ENCODE results near the gene RASGEF1B.
"Not testable (repeated sequence)": the region's sequence is repeated elsewhere in the genome, so short reads cannot be mapped to it uniquely, and the experiment has no call there.

The RASGEF1B gene

GRCh38 chr4:81495345-81495744 is 23.6 kb upstream of the RASGEF1B start:
- peak; percentile 25 for DNase-seq

GRCh38 chr4:81494031-81494431 is 22.3 kb upstream of the RASGEF1B start:
- DNase-seq, result peak; percentile 51

GRCh38 chr4:81492606-81493230 is 21.0 kb upstream of the RASGEF1B start:
- DNase-seq, result no peak

GRCh38 chr4:81491943-81492342 is 20.2 kb upstream of the RASGEF1B start:
- peak; percentile 60 for DNase-seq

- no peak for DNase-seq
Observed at GRCh38 chr4:81490403-81491160, 18.9 kb upstream of the RASGEF1B start.

DNA sequence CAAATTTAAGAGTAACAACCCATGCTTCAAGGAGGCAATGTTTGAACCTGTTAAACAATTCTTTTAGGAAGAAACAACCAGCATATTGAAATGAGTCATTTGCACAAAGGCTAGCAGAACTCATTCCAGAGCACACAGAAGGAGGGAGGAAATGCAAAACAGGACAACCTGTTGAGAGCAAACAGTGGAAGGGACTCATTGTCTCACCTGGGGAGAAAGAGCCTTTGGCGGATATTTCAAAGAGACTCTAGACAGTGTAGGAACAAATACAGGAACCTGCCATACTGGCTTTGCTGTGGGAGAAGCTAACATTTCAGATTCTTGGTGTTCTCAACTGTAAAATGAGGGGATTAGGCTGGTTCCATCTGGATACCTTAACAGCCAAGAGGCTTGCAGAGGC is 14.8 kb upstream of the RASGEF1B start:
- DNase-seq, result no peak

GRCh38 chr4:81485310-81485980 is 13.7 kb upstream of the RASGEF1B start:
- no peak for DNase-seq

- DNase-seq, result no peak
Observed at GRCh38 chr4:81482326-81482725, 10.6 kb upstream of the RASGEF1B start.

DNA sequence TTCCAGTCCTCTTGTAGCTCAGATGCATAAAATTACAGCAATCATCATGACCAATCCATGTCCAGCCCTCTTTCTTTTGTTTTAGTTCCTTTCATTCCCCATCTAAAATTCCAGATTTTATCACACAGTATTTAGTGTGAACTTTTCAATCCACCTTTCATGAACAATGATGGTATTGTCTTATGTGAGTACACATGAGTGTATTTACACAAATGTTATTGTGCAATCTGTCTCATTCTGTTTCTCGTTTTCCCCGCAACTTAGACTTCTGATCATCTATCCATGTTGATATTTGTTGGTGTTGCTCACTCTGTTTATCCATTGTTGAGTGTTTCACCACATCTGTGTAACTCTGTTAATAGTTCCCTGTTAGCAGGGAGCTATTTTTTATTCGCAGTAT is 9.4 kb upstream of the RASGEF1B start:
- DNase-seq, result no peak

GRCh38 chr4:81479573-81479972 is 7.9 kb upstream of the RASGEF1B start:
- not testable (repeated sequence) for DNase-seq

DNA sequence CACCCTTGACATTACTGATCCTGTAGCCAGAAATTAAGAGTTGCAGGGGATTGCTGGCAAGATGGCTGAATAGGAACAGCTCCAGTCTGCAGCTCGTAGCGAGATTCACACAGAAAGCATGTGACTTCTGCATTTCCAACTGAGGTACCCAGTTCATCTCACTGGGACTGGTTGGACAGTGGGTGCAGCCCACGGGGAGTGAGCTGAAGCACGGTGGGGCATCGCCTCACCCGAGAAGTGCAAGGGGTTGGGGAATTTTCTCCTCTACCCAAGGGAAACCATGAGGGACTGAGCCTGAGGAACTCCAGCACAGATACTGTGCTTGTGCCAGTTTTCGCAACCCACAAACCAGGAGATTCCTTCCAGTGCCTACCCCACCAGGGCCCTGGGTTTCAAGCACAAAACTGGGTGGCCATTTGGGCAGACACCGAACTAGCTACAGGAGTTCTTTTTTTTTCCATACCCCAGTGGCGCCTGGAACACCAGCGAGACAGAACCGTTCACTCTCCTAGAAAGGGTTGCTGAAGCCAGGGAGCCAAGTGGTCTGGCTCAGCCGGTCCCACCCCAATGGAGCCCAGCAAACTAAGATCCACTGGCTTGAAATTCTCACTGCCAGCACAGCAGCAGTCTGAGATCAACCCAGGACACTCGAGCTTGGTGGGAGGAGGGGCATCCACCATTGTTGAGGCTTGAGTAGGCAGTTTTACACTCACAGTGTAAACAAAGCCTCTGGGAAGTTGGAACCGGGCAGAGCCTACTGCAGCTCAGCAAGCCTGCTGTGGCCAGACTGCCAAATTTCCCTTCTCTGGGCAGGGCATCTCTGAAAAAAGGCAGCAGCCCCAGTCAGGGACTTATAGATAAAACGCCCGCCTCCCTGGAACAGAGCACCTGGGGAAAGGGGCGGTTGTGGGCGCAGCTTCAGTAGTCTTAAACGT is 1.9 kb upstream of the RASGEF1B start:
- not testable (repeated sequence) for DNase-seq

DNA sequence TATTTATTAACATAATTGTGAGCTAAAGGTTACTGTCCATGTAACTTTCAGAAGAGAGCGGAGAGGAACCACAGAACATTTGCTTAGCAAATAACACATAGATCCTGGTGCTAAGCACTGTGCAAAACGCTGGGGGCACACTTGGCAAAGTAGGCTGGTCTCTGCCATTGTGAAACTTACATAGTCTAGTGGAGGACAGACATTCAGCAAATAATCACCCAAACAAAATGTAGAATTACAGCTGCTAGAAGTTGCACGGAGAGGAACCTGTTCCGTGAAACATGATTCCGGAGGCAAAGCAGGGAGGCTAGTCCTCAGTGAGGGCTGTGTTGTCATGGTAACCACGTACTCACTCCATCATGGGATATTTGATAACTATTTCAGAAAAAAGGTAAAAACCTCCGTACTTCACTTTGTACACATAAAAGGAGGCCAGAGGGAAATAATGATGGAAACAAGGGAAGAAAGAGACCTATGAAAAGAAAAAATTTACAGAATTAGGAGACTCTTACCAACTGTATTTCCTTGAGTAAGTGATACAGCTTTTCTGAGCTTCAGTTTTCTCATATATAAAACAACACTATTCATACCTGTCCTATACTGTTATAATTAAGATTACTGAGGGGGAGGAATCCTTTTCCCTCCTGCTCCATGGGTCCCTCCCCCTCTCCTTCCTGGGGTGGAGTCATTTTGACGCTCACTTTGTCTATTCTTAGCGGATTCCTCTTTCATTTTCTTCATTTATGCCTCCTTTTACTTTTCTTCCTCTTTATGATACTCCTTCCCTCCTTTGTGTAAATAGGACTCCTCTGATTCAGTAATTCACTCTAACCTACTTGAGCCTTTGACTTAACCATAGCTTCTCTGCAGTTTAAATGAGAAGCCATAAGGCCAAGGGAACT is 825 bp upstream of the RASGEF1B start:
- peak; percentile 46 for DNase-seq

DNA sequence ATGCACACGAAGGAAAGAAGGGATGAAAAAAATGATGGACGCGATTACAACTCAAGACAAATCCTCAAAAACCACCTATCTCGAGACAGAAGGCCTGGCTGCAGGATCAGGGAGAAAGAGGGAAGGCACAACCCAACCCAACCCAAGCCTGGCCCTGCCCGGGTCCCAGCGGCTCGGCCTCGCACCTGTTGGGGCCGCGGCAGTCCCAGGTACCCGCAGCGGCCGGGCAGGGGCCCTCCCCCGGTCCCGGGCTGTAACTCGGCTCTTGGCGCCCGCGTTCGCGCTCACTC is 464 bp downstream of the RASGEF1B start:
- no peak for DNase-seq

DNA sequence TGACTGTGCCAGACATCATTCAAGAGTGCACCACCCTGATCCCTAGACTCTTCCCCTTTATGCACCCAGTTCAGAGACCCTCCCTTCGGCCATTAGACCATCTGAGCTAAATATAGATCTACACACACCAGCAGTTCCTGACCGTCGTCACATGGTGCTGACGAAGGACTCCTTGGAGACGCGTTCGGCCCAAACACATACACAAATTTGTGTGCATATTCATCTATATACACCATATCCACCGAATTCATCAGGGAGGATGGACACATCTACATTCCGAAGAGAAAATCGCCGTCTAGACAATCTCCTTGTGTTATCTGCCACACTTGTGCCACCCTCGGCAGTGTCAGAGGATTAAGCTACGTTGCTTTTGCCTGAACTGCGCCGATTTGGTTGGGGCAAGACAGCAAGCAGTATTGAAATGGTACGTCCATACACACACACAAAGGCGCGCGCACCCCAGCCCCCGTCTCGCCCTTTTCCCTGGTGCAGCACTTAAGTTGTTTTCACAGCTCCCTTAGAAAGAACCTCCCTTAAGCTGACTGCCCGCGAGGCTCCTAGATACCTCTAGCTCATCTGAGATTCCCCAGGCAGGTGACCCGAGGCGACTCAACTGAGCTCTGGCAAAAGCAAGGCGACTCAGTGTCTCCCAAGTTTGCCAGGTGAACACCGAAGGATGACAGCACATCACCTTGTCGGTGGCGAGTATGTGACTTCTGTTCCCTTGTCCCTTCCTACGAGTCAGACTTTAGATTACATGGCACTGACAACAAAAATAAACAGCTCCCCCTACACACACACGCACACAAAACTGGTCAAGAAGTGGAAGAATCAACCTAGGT is 1.0 kb downstream of the RASGEF1B start:
- DNase-seq, result peak; percentile 17

DNA sequence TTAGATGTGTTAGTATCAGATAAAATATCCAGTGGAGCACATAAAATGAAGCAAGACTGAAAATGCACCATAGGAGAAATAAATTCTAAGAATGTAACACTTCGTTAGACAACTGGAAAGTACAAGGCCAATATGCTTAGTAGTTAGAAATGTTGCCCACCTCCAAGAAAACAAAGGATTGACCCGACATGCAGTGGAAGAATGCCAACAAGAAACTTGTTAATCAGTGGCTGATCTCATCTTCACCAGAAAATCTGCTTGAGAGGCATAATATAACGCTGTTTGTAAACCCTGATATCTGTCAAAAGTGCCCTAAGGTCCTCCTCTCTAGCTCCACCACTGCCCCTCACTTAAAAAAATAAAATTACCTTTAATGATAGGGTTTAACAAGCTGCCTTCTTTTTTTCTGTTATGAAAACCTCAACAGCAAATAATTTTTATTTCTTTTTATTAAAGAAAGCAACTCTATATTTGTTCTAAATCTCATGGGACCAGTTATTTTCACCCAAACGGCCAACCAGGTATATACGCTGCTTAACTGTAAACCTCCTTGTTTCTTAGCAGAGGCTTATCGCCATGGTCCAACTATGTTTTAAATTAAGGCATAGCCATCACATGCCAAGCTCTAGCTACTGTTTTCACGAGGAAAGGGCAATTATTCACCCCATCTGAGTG is 1.8 kb downstream of the RASGEF1B start:
- DNase-seq, result no peak

- no peak for DNase-seq
Observed at GRCh38 chr4:81468678-81469077, 3.0 kb downstream of the RASGEF1B start.

GRCh38 chr4:81467672-81467964 is 4.1 kb downstream of the RASGEF1B start:
- DNase-seq, result no peak

DNA sequence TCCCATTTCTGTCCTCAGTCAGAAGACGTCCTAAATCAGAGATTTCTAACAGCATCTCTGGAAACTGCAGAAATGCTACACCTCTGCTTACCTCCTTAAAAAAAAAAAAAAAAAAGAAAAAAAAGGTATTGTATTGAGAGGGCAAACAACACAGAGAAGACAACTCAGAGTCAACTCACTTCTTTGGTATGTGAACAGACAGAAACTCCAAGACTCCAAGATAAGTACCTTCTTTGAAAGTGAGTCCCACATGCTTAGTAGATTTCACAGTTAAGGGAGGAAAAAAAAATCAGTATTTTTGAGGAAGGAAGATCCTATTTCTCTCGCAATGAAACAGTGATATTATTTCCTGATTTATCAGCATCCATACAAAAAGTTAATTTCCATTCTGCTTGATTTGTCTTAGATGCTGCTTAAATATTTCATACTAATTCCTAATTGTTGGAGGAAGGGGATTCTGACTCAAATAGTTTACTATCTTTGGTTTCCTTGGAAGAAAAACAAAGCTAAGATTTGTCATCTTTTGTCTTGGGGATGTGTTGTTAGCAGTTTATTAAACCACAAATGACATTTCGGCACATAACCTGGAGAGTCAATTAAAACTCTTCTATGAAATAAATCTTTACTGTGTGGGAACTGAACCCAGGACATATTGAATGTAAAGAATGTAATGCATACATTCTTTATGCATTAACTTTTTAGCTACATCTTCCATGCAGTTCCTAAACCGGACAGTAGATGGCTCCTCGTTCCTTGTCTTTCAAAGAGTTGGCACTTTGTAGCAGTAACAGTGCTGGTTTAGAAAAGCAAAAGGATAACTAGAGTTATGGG is 4.7 kb downstream of the RASGEF1B start:
- peak; percentile 77 for DNase-seq

- no peak for DNase-seq
Observed at GRCh38 chr4:81465406-81466340, 6.0 kb downstream of the RASGEF1B start.

All from activated CD4-positive, alpha-beta T cell treated with anti-CD3 and anti-CD28 coated beads, Interleukin-10, Interleukin-2, amounts not matched to agents 100 ng/mL and 50 ng/mL, durations not matched to agents 16 hours and 8 hours (primary cell).